ENCODE measurements around the gene DTD1.

Gene DTD1

DNA sequence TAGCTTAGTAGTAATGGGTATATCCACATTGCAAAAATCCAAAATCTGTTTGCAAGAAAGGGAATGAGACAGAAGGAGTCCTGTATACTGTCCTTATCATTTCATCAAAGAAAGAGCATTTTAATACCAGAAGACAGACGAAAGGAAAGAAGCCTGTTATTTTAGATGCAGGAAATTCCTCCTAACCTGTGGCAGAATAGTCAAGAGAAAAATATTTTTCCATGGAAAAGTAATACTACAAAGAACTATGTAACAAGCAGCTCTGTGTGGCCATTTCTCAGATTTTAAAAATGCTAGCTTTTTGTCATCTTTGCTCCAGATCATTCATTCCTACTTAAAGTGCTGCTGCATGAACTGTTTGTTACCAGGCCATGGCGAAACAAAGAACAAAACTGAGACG is 152.9 kb downstream of the DTD1 start:
- no peak for DNase-seq (ENCODE audit: low read depth, low spot score)
- no peak overlapping the region for H3K4me3 ChIP-seq (ENCODE audit: low read depth, low read length)
- in situ Hi-C loops (cut with HindIII; ENCODE audit: low sequenced_read_pairs): no loop called here
- TF ChIP-seq, protein P1, sequence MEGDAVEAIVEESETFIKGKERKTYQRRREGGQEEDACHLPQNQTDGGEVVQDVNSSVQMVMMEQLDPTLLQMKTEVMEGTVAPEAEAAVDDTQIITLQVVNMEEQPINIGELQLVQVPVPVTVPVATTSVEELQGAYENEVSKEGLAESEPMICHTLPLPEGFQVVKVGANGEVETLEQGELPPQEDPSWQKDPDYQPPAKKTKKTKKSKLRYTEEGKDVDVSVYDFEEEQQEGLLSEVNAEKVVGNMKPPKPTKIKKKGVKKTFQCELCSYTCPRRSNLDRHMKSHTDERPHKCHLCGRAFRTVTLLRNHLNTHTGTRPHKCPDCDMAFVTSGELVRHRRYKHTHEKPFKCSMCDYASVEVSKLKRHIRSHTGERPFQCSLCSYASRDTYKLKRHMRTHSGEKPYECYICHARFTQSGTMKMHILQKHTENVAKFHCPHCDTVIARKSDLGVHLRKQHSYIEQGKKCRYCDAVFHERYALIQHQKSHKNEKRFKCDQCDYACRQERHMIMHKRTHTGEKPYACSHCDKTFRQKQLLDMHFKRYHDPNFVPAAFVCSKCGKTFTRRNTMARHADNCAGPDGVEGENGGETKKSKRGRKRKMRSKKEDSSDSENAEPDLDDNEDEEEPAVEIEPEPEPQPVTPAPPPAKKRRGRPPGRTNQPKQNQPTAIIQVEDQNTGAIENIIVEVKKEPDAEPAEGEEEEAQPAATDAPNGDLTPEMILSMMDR (IDR thresholded peaks at IDR 0.05; ENCODE audit: low read depth, low read length): no peak

DNA sequence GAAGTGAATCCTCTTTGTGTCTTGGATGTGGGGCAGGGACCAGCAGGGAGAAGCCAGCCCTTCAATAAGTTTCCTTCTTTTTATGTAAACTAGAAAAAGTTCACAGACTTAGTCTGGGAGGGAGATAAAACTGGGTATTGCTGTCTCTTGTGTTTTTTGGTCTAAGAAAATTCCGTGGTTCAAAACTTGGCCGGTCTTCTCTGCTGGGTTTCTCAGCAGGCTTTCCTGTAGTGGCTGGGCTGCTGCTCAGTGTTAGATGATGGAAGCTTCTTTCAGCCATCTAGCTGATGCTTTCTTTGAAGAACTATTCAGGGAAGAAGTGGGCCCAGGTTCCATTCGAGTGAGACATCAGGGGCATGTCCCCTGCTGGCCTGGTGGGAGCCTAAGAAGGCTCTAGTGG is 155.0 kb downstream of the DTD1 start:
- peak; percentile 76 for DNase-seq (ENCODE audit: low read depth, low spot score)
- no peak overlapping the region for H3K4me3 ChIP-seq (ENCODE audit: low read depth, low read length)
- in situ Hi-C loops (cut with HindIII; ENCODE audit: low sequenced_read_pairs): no loop called here
- TF ChIP-seq, protein P1 (IDR thresholded peaks at IDR 0.05; ENCODE audit: low read depth, low read length): no peak

DNA sequence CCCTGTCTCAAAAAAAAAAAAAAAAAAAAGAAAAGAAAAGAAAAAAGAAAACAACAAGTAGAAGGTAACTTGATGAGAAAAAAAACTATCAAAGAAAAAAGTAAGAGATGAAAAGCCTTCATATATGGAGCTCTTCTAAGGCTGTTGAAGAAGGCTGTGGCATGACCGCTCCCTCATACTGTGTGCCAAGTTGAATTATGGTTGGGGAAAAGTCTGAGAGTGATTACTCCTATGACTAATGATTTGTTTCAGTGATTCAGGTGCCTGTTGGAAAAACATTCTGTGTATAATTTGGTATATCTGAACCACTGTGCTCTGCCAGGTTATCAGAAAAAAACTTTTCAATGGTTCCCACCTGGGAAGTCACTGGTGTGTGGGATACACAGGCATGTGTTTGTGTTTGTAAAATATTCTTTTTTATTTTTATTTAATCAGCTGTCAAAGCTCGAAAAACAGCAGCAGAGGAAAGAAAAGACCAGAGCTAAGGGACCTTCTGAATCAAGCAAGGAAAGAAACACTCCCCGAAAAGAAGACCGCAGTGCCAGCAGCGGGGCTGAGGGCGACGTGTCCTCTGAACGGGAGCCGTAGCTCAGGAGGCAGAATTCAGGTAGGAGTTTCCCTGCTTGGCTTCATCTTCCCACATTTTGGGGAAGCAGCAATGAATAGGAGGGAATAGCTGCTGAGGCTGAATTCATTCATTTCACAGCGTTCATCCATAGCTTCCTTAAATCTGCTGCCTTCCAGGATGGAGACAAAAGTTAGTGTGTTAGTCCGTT is 156.0 kb downstream of the DTD1 start:
- DNase-seq (ENCODE audit: low read depth, low spot score): no peak

DNA sequence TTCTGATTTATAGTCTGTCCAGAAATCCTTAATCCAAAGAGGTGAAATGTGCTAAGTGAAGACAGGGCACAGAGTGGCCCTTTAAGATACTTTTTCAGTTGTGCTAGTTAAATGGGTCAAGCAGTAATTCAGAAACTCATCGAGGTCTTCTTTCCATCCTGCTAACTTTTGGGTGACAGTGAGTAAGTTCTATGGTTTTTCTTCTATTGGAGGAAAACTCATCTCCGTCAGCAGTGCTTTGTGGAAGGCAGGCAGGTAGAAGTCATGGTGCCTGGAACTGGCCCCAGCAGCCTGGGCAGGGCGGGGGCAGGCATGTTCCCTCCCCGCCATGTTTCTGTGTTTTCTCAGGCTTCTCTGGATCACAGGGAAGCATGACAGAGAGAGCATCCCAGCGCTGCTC is 159.2 kb downstream of the DTD1 start:
- H3K4me3 ChIP-seq (ENCODE audit: low read depth, low read length): no peak overlapping the region
- TF ChIP-seq, protein P1 (IDR thresholded peaks at IDR 0.05; ENCODE audit: low read depth, low read length): no peak
- no peak for DNase-seq (ENCODE audit: low read depth, low spot score)
- in situ Hi-C loops (cut with HindIII; ENCODE audit: low sequenced_read_pairs): no loop called here

More for the DNA sequence above, 156.0 kb downstream of the DTD1 start:
- TF ChIP-seq, protein P1 (IDR thresholded peaks at IDR 0.05; ENCODE audit: low read depth, low read length): no peak
- no peak overlapping the region for H3K4me3 ChIP-seq (ENCODE audit: low read depth, low read length)
- in situ Hi-C loops (cut with HindIII; ENCODE audit: low sequenced_read_pairs): no loop called here

DNA sequence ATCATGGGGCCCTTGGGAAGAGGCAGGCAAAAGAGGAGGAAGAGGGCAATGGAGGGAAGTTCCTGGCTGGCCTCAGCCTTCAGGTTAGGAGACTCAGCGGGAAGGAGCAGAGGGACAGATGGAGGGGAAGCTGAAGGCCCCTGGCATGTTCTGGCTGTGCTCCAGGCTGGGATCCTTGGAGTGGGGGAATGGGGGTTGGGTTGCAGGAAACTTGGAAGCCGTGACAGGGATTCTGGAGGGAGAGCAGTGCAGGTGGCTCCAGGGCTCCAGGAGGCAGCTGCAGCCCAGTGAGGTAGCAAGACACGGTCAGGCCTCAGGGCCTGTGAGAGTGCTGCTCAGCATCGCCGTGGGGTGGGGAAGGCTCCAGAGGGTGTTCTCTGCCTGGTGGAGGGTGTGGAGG is 161.1 kb downstream of the DTD1 start:
- DNase-seq (ENCODE audit: low read depth, low spot score): no peak
- in situ Hi-C loops (cut with HindIII; ENCODE audit: low sequenced_read_pairs): no loop called here
- TF ChIP-seq, protein P1 (IDR thresholded peaks at IDR 0.05; ENCODE audit: low read depth, low read length): no peak
- H3K4me3 ChIP-seq (ENCODE audit: low read depth, low read length): no peak overlapping the region

DNA sequence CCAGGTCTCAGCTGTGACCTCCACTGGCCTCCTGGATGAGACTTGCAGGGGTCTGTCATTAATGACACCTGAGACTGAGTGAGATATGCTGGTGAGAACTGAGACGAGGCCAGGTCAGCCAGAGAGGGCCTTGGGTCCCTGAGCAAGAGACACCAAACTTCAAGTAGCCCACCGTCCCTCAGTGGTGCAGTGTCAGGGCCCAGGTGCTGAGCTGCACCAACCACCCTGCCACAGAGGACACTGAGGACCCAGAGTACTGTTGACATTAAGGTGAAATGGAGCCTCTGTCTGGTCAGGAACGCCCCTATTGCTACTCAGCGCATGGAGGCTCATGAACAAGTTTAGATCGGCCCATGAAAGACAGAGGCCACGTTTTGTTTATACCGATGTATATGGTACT is 161.7 kb downstream of the DTD1 start:
- in situ Hi-C loops (cut with HindIII; ENCODE audit: low sequenced_read_pairs): no loop called here
- TF ChIP-seq, protein P1 (IDR thresholded peaks at IDR 0.05; ENCODE audit: low read depth, low read length): no peak
- no peak for DNase-seq (ENCODE audit: low read depth, low spot score)
- H3K4me3 ChIP-seq (ENCODE audit: low read depth, low read length): no peak overlapping the region
